Measurements from ENCODE around the gene PTPRE. TPM values are rescaled to one million over a fixed set of nuclear protein-coding genes. Genes with fewer than 3 reads are reported as not detected.

PTPRE gene
- total and polyA plus RNA-seq, 10 of the 15 experiments (the other 5 are each of a cell fraction or from before 2014, with no cell fraction given) = 2.9 to 7.6 (median 5.8) TPM

DNA sequence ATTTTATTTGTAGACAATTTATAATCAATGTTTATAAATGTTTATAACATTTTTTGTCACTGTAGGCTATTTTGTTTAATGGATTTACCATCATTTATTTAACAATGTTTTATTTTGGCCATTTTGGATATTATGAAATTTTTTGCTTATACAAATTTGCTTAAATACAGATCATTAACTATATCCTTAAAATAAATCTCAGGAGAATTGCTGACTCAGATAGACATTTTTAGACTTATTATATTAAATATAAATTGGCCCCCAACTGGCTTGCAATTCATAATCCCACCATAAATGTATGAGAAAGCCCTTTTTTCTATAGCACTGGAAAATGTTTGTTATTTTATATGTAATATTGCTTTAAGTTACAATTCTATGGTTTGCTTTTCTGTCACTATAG lies 10.3 kb upstream of the PTPRE start:
- DNase-seq (ENCODE audit: low read depth, low spot score) (no peak), ATAC-seq (no peak), FAIRE-seq (no peak)
- no peaks in the 10 kb centered on the region for H3K36me3 ChIP-seq (ENCODE audit: control insufficient read depth in 2 of 2, insufficient read depth in 2 of 2, low read length in 1 of 2)
- no peak overlapping the region for H2AFZ ChIP-seq (ENCODE audit: control insufficient read depth, low read depth, low read length)
- no peak overlapping the region for H3K4me2 ChIP-seq (ENCODE audit: control insufficient read depth, insufficient read depth)
- ChIA-PET CTCF (no interaction called here), SMC1A (ENCODE audit: uncharacterized antibody, unreplicated experiment) (no interaction called here), RAD21 (ENCODE audit: unreplicated experiment) (no interaction called here), POLR2A (no interaction called here)
- in situ Hi-C loops (cut with MboI) = no loop called here
- no peaks in the 10 kb centered on the region for H4K20me1 ChIP-seq (ENCODE audit: control insufficient read depth, insufficient read depth)
- no peaks in the 10 kb centered on the region for H3K27me3 ChIP-seq (replicated peaks in 1 of 2; ENCODE audit: control insufficient read depth in 2 of 2, insufficient read depth in 2 of 2, low read length in 1 of 2)
- H3K79me2 ChIP-seq (ENCODE audit: control insufficient read depth, insufficient read depth, low read length) = no peaks in the 10 kb centered on the region
- no peak overlapping the region for H3K4me3 ChIP-seq
- intact Hi-C loops (cut with micrococcal nuclease; ENCODE audit: unreplicated experiment) = no loop called here
- H3K9me3 ChIP-seq (replicated peaks; ENCODE audit: control insufficient read depth, insufficient read depth, low read length) = no peaks in the 10 kb centered on the region
- BruUV-seq (replicated peaks) = no TSS peak
- TF ChIP-seq MEF2A (IDR thresholded peaks at IDR 0.05; ENCODE audit: insufficient read depth, low read depth, low read length) (no peak), IKZF2 (IDR thresholded peaks at IDR 0.05) (no peak), NFXL1 (IDR thresholded peaks at IDR 0.05; ENCODE audit: borderline replicate concordance) (no peak), RCOR1 (conservative IDR thresholded peaks at IDR 0.05; ENCODE audit: low read depth, low read length) (no peak)
- no peak overlapping the region for H3K9ac ChIP-seq (ENCODE audit: control insufficient read depth, insufficient read depth, low read length)
- no peak overlapping the region for H3K27ac ChIP-seq (ENCODE audit: control insufficient read depth, insufficient read depth)
- no peaks in the 10 kb centered on the region for H3K4me1 ChIP-seq (ENCODE audit: control insufficient read depth, insufficient read depth, low read length)

- Histone ChIP-seq H3K4me2 (ENCODE audit: control insufficient read depth, insufficient read depth) (no peak overlapping the region), H3K27ac (ENCODE audit: control insufficient read depth, insufficient read depth) (no peak overlapping the region), H4K20me1 (ENCODE audit: control insufficient read depth, insufficient read depth) (no peaks in the 10 kb centered on the region), H3K4me3 (no peak overlapping the region), H3K36me3 (ENCODE audit: control insufficient read depth in 2 of 2, insufficient read depth in 2 of 2, low read length in 1 of 2) (no peaks in the 10 kb centered on the region), H3K79me2 (ENCODE audit: control insufficient read depth, insufficient read depth, low read length) (no peaks in the 10 kb centered on the region), H3K9ac (ENCODE audit: control insufficient read depth, insufficient read depth, low read length) (no peak overlapping the region), H3K4me1 (ENCODE audit: control insufficient read depth, insufficient read depth, low read length) (no peaks in the 10 kb centered on the region), H3K9me3 (replicated peaks; ENCODE audit: control insufficient read depth, insufficient read depth, low read length) (no peaks in the 10 kb centered on the region), H2AFZ (ENCODE audit: control insufficient read depth, low read depth, low read length) (no peak overlapping the region), H3K27me3 (replicated peaks in 1 of 2; ENCODE audit: control insufficient read depth in 2 of 2, insufficient read depth in 2 of 2, low read length in 1 of 2) (no peaks in the 10 kb centered on the region)
- intact Hi-C loops (cut with micrococcal nuclease; ENCODE audit: unreplicated experiment) (no loop called here), in situ Hi-C loops (cut with MboI) (no loop called here)
- ChIA-PET SMC1A (ENCODE audit: uncharacterized antibody, unreplicated experiment) (no interaction called here), RAD21 (ENCODE audit: unreplicated experiment) (no interaction called here), POLR2A (no interaction called here), CTCF (no interaction called here)
- no peak for FAIRE-seq
- no TSS peak for BruUV-seq (replicated peaks)
- 19% methylated on average over 2 of the region's 2 CpGs for WGBS (ENCODE audit: insufficient coverage, insufficient replicate concordance, low lambda C conversion rate, missing lambda C conversion rate)
- DNase-seq (ENCODE audit: low read depth, low spot score) = no peak
- ATAC-seq = no peak
- no peak for TF ChIP-seq SMAD1 (IDR thresholded peaks at IDR 0.05; ENCODE audit: low read depth, partially characterized antibody)
- no peak for TF ChIP-seq CEBPZ (IDR thresholded peaks at IDR 0.05; ENCODE audit: low read depth, low read length)
- TF ChIP-seq TCF7 (IDR thresholded peaks at IDR 0.05; ENCODE audit: borderline replicate concordance) = no peak
- TF ChIP-seq ASH2L (IDR thresholded peaks at IDR 0.05; ENCODE audit: borderline replicate concordance, low read depth) = no peak
- no peak for TF ChIP-seq CHD2 (IDR thresholded peaks at IDR 0.05; ENCODE audit: borderline replicate concordance, low read depth, low read length)
- TF ChIP-seq, protein P1, sequence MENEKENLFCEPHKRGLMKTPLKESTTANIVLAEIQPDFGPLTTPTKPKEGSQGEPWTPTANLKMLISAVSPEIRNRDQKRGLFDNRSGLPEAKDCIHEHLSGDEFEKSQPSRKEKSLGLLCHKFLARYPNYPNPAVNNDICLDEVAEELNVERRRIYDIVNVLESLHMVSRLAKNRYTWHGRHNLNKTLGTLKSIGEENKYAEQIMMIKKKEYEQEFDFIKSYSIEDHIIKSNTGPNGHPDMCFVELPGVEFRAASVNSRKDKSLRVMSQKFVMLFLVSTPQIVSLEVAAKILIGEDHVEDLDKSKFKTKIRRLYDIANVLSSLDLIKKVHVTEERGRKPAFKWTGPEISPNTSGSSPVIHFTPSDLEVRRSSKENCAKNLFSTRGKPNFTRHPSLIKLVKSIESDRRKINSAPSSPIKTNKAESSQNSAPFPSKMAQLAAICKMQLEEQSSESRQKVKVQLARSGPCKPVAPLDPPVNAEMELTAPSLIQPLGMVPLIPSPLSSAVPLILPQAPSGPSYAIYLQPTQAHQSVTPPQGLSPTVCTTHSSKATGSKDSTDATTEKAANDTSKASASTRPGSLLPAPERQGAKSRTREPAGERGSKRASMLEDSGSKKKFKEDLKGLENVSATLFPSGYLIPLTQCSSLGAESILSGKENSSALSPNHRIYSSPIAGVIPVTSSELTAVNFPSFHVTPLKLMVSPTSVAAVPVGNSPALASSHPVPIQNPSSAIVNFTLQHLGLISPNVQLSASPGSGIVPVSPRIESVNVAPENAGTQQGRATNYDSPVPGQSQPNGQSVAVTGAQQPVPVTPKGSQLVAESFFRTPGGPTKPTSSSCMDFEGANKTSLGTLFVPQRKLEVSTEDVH (IDR thresholded peaks at IDR 0.05; ENCODE audit: low read depth, partially characterized antibody) = no peak
- TF ChIP-seq BACH1 (IDR thresholded peaks at IDR 0.05; ENCODE audit: borderline replicate concordance) = no peak
- TF ChIP-seq TCF12 (IDR thresholded peaks at IDR 0.05; ENCODE audit: low read depth, low read length) = no peak
Measured at GRCh38 chr10:127897177-127897576, 9.7 kb upstream of the PTPRE start.
